Hippocampal formation (tissue), 2 donors: ENCODE results near the gene JARID2.
A peak's percentile ranks its signal among the peaks of the same experiment; 100 is the strongest.

Experiments
- DNase-seq, 2 donors: peaks; one replicate each; lab custom pipeline; 2025; lab: John Stamatoyannopoulos, UW

JARID2 gene

GRCh38 chr6:15375018-15375417, 129.1 kb downstream of the JARID2 start:
- no peak for DNase-seq

DNA sequence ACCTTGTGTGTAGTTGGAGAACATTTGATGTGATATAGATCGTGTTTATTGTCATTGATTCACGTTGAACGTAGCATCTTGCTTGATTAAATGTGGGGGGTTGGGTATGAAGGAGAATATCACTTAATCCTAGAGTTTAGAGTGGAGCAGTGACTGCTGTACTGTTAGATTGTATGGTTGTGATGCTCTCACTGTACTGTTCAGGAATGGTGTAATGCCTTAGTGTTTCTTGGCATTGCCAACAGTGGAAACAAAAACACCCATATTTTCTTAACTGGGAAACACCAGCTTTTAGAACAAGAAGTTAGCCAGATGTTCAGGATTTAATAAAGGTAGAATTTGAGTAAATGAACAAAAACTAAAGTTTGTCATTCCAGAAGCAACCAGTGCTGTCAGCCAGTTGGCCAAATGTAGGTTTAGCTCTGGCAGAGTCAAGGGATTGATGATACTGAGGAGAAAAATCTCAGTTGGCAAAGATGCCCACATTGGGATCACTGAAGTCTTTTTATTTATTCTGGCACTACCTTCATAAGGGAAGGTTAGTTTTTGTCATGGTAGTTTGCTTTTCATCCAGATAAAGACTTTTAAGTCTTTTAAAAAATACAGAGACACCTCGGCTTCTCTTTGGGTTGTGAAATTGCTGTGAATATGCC, 129.9 kb downstream of the JARID2 start:
- DNase-seq = no peak

GRCh38 chr6:15376900-15377487, 131.1 kb downstream of the JARID2 start:
- no peak for DNase-seq

- no peak for DNase-seq
These were observed 132.4 kb downstream of the JARID2 start for GRCh38 chr6:15378272-15378671.

- no peak for DNase-seq
These were observed 133.0 kb downstream of the JARID2 start for GRCh38 chr6:15378866-15379265.

DNA sequence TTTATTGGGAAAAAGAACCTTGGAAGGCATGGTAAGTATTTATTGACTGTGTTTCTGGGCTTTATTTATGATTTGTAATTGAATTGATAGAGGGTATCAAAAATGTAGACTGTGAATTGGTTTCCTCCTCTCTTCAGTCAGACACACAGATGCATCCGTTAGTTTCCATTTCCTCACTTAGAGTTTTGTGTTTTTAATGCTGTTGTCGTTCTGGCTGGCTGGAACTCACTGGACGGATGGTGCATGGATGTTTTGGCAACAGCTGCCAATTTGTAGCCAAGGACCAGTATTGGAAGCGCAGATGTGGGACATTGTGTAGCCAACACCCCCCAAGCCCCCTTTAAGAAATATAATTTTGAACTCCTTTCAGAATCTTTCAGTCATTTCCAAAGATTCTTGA, 134.5 kb downstream of the JARID2 start:
- DNase-seq = no peak

- no peak for DNase-seq
These were observed 136.2 kb downstream of the JARID2 start for GRCh38 chr6:15382089-15382488.

DNA sequence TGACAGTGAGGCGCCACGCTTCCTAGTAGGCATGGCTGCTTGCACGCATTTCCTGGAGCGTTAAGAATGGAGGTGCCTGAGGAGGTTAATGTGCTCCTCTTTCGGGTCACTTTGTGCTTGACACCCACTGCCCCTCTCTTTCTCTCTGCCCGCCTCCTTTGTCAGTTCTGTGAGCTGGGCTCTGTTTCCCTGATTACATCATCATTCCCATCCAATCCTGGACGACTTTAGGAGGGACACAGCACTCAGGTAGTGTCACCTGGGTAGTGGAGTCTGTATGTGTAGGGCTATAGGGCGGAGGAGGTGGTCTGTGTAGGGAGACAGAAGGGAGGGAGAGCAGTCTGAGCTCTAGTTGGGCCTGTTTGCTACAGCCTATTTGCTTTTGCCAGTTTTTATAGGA, 136.8 kb downstream of the JARID2 start:
- DNase-seq = no peak

GRCh38 chr6:15384901-15385300, 139.0 kb downstream of the JARID2 start:
- DNase-seq = peak in 1 of 2 donors; percentile 36

DNA sequence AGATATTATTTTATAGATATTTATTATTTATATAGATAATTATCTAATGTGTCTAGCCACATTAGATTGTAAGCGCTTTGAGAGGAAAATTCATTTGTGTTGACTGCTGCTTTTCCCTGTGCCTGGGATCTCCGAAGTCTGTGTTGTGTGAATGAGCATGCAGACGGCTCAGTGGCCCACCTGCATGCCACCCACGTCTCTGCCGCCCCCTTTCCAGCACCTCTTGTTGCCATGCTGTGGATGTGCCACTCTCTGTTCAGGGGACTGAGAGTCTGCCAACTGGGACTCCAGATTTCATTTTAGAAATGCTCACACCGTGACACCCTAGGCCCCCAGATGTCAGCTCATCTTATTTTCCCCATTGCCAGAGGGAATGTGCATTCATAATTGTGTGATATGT, 139.7 kb downstream of the JARID2 start:
- DNase-seq = no peak

DNA sequence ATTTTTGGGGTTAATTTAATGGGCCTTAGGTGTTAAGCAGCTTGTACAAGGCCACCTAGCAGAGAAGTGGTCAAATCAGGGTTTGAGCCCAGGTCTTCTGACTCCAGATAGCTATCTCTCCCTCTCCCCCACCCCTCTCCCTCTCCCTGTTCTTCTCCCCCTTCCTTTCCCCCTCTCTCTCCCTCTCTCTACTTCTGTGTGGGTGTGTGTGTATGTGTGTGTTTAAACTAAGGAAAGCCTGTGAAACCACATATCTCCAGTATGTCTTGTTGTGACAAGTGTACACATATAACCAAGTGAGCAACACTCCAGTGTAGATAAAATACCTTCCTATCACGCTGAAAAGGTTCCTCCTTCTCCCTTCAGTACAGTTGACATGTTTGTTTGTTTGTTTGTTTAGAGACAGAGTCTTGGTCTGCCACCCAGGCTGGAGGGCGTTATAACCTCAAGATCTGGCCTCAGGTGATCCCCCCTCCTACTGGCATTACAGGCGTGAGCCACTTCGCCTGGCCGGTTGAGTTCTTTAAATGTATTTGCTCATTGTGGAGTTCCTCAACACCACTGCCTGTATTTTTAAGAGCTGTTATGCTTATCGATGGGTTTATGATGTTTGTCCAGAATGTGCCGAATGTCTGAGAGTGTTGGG, 140.4 kb downstream of the JARID2 start:
- DNase-seq = no peak

GRCh38 chr6:15386756-15387112, 140.9 kb downstream of the JARID2 start:
- DNase-seq = no peak

DNA sequence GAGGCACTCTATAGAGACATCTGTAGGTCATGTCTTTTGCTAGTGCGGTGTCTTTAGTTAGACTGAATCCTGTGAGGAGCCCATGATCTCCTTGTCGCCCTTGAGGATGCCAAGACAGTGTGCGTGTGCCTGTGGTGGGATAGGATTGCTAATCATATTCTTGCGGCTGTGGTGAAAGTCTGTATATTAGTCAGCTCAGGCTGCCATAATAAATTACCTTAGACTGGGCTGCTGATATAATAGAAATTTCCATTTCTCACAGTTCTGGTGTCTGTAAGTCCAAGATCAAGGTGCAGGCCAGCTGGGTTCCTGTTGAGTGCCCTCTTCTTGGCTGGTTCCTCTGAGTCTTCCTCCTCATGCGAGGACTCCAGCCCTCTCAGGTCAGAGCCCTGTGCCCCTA, 141.2 kb downstream of the JARID2 start:
- no peak for DNase-seq

GRCh38 chr6:15389084-15389764, 143.4 kb downstream of the JARID2 start:
- peak in 1 of 2 donors; percentile 40 for DNase-seq

DNA sequence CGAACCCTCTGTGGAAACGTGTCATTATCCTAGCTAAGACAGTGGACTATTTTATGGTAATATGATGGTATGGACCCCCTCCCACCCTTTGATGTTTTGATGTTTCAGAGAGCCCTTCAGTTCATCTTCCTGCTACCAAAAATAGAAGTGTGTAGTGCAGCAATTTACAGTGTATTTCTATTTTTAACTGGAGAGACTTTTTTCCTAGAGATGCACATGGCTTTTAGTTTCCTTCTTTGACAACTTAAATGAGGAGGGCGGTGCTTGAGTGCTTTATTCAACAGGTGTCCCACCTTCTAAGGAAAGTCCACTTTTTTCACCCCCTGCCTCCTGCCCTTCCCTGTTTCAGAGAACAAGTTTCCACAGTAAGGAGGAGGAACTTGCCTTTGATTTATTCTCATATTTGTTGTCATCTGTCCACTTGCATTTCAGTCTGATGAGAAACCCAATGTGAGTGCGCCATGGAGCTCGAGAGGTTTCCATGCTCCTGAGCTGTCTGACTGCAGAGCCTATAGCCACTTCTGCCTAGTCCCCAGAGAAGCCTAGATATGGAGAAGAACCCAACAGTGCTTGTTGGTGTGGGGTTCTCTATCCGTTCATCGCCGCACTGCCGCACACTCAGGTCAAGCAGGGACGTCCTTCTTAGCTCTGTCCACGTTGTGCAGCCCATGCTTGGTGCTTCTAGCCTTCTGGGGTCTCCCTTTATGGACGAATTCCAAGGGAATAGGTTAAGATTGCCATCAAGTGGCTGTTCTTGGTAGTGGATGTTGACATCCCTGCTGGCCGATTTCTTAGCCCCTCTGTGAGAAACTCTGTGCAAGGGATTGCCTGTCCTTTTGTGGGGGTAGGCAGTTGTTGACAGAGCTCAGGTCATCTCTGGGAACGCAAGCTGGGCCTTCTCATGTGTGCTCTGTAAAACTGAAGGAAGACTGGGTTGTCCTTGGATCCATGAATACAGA, 144.2 kb downstream of the JARID2 start:
- no peak for DNase-seq

DNA sequence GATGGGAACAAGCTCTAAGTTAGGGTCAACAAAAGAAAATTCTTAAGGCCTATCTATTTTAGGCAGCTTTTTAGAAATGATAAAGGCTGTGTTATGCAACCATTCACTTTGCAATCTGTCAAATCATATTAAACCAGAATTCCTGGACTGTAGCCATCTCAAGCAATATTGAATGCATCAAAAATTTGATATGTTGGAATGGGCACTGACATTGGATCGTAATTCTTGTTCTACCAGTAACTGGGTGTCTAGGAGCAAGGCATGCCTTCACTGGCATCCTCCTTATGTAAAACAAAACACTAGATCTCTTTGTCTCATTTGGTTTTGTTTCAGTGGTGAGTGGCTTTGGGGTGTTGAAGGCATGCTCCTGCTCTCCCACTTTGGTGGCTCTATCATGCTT, 145.6 kb downstream of the JARID2 start:
- no peak for DNase-seq

DNA sequence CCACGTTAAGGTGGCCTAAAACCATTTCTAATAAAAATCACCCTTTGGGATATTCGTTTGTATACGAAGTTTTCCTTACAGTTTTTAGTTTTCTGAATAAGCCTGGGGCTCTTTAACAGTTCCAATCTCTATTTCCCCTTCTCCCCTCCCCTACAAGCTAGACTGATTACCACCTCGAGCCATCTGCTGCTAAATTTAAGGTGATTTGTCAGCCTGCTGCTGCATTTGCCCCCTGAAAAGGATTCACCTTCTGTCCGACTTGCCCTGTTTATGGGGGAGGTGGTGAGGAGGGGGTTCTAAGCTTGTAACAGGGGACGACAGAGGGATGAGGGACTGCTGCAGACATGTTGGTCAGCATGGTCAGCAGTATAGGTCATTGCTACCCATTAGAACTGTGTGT, 146.3 kb downstream of the JARID2 start:
- DNase-seq = no peak

- DNase-seq = no peak
These were observed 147.7 kb downstream of the JARID2 start for GRCh38 chr6:15393605-15394004.

GRCh38 chr6:15395087-15395486, 149.2 kb downstream of the JARID2 start:
- no peak for DNase-seq

DNA sequence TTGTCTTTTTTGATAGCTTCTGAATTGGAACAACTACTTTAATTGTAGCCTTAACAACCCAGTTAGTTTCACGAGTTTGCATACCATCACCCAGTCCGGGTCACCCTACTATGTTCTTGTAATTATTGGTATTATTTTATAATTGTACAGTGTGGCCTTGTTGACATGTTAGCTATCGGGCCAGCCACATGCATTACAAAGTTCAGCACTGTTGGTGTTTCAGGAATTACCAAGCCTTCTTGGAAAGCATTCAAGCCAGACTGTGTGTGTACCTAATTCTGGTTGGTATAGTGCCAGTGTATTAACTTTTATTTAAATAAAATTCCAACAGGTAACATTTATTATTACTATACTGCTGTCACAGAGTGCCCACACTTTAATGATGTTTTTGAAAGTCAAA, 150.9 kb downstream of the JARID2 start:
- no peak for DNase-seq

DNA sequence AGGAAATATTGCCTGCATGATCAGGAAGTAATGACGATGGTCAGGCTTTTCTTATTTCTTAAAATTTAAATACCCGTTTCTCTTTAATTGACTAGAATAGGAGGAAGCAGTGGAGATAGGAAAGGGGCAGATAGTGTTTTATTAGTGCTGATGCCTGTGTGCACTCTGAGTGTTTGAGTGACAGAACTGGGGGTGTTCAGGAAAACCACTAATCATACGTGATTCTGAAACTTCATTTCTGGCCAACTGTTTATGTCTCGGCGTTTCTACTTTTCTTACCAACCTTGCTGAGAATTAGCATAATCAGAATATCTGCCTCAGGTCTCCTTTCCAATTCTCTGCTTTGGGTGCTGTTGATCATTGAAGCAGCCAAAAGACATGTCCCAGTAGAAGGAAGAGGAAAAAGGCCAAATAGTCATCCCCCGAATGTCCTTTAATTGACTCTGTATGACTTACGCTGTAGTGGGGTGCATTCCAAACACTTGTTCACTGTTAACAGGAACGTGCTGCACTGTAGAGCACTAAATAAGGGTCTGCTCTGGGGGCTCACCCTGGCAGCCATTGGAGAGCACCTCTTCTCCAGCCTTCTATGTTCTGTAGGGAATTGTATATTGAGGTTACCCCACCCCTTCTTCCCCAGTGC, 152.9 kb downstream of the JARID2 start:
- no peak for DNase-seq
